ENCODE measurements around the gene CPXM2. TPM values are rescaled to one million over a fixed set of nuclear protein-coding genes. Genes with fewer than 3 reads are reported as not detected.

CPXM2 gene
- total and polyA plus RNA-seq, 10 of the 15 experiments (the other 5 are each of a cell fraction or from before 2014, with no cell fraction given): 0.08 to 1.1 (median 0.58) TPM

- POLR2A ChIA-PET: no interaction called here
- FAIRE-seq (no peak), ATAC-seq (no peak), DNase-seq (ENCODE audit: low read depth, low spot score) (no peak)
- no peak for TF ChIP-seq MAX (IDR thresholded peaks at IDR 0.05; ENCODE audit: low read depth, low read length)
- no peak for TF ChIP-seq NRF1 (conservative IDR thresholded peaks at IDR 0.05; ENCODE audit: low read depth, low read length)
- TF ChIP-seq ATF3 (IDR thresholded peaks at IDR 0.05; ENCODE audit: borderline replicate concordance, extremely low read depth, low read depth, low read length): no peak
- no peak for TF ChIP-seq TBL1XR1 (IDR thresholded peaks at IDR 0.05; ENCODE audit: low read depth, low read length)
- TF ChIP-seq NFYA (IDR thresholded peaks at IDR 0.05; ENCODE audit: borderline replicate concordance, low read depth, low read length): no peak
- TF ChIP-seq HDAC6 (IDR thresholded peaks at IDR 0.05; ENCODE audit: unreplicated experiment): no peak
- no peak for TF ChIP-seq SMARCA5 (IDR thresholded peaks at IDR 0.05)
- TF ChIP-seq CTCF (IDR thresholded peaks at IDR 0.05 in 2 of 3, conservative IDR thresholded peaks at IDR 0.05 in 1 of 3; ENCODE audit: control insufficient read depth in 2 of 3, extremely low read depth in 1 of 3, insufficient read depth in 1 of 3, low read depth in 3 of 3, low read length in 3 of 3): no peak
- TF ChIP-seq SPI1 (IDR thresholded peaks at IDR 0.05; ENCODE audit: borderline replicate concordance, insufficient read depth, low read depth, low read length): no peak
- no peak for TF ChIP-seq FOXM1 (IDR thresholded peaks at IDR 0.05; ENCODE audit: low read depth, low read length)
- TF ChIP-seq ZBTB11 (CRISPR knock-in tag; IDR thresholded peaks at IDR 0.05): no peak
- TF ChIP-seq CHD2 (IDR thresholded peaks at IDR 0.05; ENCODE audit: borderline replicate concordance, low read depth, low read length): no peak
- CTCF ChIA-PET: no interaction called here
- no peaks in the 10 kb centered on the region for H3K36me3 ChIP-seq (ENCODE audit: control insufficient read depth in 2 of 2, insufficient read depth in 2 of 2, low read length in 1 of 2)
- H3K27ac ChIP-seq (ENCODE audit: control insufficient read depth, insufficient read depth): no peak overlapping the region
- SMC1A ChIA-PET (ENCODE audit: uncharacterized antibody, unreplicated experiment): no interaction called here
- intact Hi-C loops (cut with micrococcal nuclease; ENCODE audit: unreplicated experiment): no loop called here
- no peaks in the 10 kb centered on the region for H4K20me1 ChIP-seq (ENCODE audit: control insufficient read depth, insufficient read depth)
- in situ Hi-C loops (cut with MboI): no loop called here
- RAD21 ChIA-PET (ENCODE audit: unreplicated experiment): no interaction called here
- no peak overlapping the region for H3K4me3 ChIP-seq
- 71% methylated on average over 10 of the region's 10 CpGs for WGBS (ENCODE audit: insufficient coverage, insufficient replicate concordance, low lambda C conversion rate, missing lambda C conversion rate)
- no peak overlapping the region for H2AFZ ChIP-seq (ENCODE audit: control insufficient read depth, low read depth, low read length)
- H3K9ac ChIP-seq (ENCODE audit: control insufficient read depth, insufficient read depth, low read length): no peak overlapping the region
- H3K4me2 ChIP-seq (ENCODE audit: control insufficient read depth, insufficient read depth): no peak overlapping the region
- H3K4me1 ChIP-seq (ENCODE audit: control insufficient read depth, insufficient read depth, low read length): no peaks in the 10 kb centered on the region
- H3K27me3 ChIP-seq (replicated peaks in 1 of 2; ENCODE audit: control insufficient read depth in 2 of 2, insufficient read depth in 2 of 2, low read length in 1 of 2): peaks cover 4 to 5% of the 10 kb centered on the region in 2 experiments; a peak in 3 of 4 replicates
- no peaks in the 10 kb centered on the region for H3K9me3 ChIP-seq (replicated peaks; ENCODE audit: control insufficient read depth, insufficient read depth, low read length)
- no peaks in the 10 kb centered on the region for H3K79me2 ChIP-seq (ENCODE audit: control insufficient read depth, insufficient read depth, low read length)
- no TSS peak for BruUV-seq (replicated peaks)
These were observed 130.6 kb downstream of the CPXM2 start for GRCh38 chr10:123761038-123761428.
